NOMO-1 treated with DMSO at 0.1 percent for 48 hours (cell line): ENCODE data around the gene CUX1.

Experiments
- DNase-seq: peaks from one replicate; lab custom pipeline; 2025; ENCODE audit not compliant: unreplicated experiment; lab: John Stamatoyannopoulos, UW

The CUX1 gene

GRCh38 chr7:101975046-101975445 lies 157.6 kb downstream of the CUX1 start:
- DNase-seq = no peak

- no peak for DNase-seq
Measured at GRCh38 chr7:101976411-101976810, 159.0 kb downstream of the CUX1 start.

- DNase-seq = no peak
Measured at GRCh38 chr7:101977249-101977648, 159.8 kb downstream of the CUX1 start.

GRCh38 chr7:101978683-101979082 lies 161.3 kb downstream of the CUX1 start:
- DNase-seq = no peak

GRCh38 chr7:101983147-101983811 lies 165.9 kb downstream of the CUX1 start:
- DNase-seq = no peak

GRCh38 chr7:101984133-101984879 lies 166.9 kb downstream of the CUX1 start:
- no peak for DNase-seq

- DNase-seq = no peak
Measured at GRCh38 chr7:101985057-101985902, 167.9 kb downstream of the CUX1 start.

GRCh38 chr7:101985903-101986734 lies 168.7 kb downstream of the CUX1 start:
- no peak for DNase-seq

- no peak for DNase-seq
Measured at GRCh38 chr7:101987494-101987893, 170.1 kb downstream of the CUX1 start.

GRCh38 chr7:101988060-101988459 lies 170.6 kb downstream of the CUX1 start:
- peak; percentile 6 for DNase-seq

GRCh38 chr7:101988513-101988912 lies 171.1 kb downstream of the CUX1 start:
- no peak for DNase-seq

GRCh38 chr7:101989101-101989500 lies 171.7 kb downstream of the CUX1 start:
- DNase-seq = no peak

GRCh38 chr7:101990811-101991418 lies 173.5 kb downstream of the CUX1 start:
- peak; percentile 92 for DNase-seq

- no peak for DNase-seq
Measured at GRCh38 chr7:101991860-101992259, 174.4 kb downstream of the CUX1 start.

- DNase-seq = no peak
Measured at GRCh38 chr7:101993311-101993710, 175.9 kb downstream of the CUX1 start.

- no peak for DNase-seq
Measured at GRCh38 chr7:101995121-101995520, 177.7 kb downstream of the CUX1 start.

GRCh38 chr7:101996131-101996691 lies 178.8 kb downstream of the CUX1 start:
- DNase-seq = no peak

- no peak for DNase-seq
Measured at GRCh38 chr7:101996876-101997275, 179.4 kb downstream of the CUX1 start.

GRCh38 chr7:101998029-101998905 lies 180.8 kb downstream of the CUX1 start:
- DNase-seq = no peak
